Activated T-cell treated with anti-CD3 and anti-CD28 coated beads, Interleukin-2, amount 50 U/mL, for 1 hour (primary cell): ENCODE measurements around the gene PXK.

Experiments used
- DNase-seq: peaks from one replicate; pipeline ENCODE4 v3.0.0-alpha.2; 2020

Gene PXK

DNA sequence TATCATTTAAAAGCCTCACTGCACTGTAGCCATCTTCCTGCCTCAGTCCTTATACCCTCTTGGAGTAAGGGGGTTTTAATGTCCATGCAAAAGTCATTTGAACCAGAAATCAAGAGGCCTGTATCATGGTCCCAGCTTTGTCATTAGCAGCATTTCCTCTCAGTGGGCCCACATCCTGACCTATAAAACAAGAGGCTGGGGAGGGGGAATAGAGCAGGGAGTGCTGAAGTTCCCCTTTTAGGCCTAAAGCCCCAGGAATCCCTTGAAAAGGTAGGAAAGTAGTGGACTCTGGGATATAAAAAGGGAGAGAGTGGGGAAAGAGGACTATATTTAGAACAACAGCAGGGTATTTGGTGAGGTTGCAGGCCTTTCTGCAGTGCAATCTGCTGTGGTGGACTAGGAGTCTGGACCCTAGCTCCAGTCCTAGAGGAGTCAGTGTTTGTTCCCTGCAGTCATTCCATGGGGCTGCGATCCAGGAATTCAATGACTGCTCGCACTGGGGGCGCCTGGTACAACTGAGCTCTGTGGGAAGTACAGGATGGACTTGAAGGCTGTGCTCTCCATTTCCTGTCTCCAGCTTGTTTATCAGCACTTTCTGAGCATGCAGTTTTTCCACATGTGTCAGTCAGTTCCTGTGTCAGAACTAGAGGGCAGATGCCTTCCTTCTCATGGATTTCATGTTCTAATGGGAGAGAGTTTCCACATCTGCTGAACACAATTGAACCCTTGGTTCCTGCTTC, 54.1 kb downstream of the PXK start:
- DNase-seq = no peak

GRCh38 chr3:58387650-58388546, 55.2 kb downstream of the PXK start:
- DNase-seq = no peak

DNA sequence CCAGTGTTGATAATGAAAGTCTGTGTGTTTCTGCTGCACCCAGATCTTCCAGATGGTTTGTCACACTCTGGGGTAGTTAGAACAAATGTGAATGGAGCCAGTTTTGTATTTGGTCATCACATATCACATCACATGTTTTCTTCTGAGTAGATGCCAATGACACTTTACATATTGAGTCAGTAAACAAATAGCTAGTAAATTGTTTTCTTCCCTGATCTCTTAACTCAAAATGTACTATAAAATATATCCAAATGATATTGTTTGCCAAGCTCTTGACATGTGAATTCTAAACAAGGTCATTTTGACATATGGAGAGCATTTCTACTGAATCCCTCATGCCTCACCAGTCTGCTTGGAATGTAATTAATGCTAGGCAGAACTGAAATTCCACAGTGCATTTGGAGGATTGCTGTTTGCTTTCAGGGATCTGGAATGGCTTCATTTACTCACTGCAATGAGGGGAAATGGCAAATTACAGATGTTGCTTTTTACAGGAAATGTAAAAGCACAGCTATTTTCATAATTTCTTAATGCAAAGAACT, 55.9 kb downstream of the PXK start:
- DNase-seq = no peak

- DNase-seq = no peak
Observed at GRCh38 chr3:58391156-58391865, 58.6 kb downstream of the PXK start.

- no peak for DNase-seq
Observed at GRCh38 chr3:58392181-58392580, 59.5 kb downstream of the PXK start.

DNA sequence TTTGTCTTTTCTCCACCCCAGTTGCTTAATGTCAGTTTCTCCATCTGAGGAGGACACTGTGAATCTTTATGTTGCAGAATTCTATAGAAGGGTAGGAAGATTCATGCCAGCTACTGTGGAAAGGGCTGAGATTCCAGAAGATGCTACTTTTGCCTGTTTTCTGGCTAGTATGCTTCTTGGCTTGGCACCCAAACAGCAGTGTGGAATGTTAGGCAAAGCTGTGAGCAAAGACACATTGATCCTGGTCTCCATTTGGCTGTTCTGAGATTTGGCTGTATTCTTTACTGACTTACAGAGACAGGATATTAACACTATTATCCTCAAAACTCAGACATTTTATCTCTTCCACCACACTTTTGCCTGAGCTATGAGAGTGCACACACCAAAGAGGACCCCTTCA, 61.6 kb downstream of the PXK start:
- no peak for DNase-seq

DNA sequence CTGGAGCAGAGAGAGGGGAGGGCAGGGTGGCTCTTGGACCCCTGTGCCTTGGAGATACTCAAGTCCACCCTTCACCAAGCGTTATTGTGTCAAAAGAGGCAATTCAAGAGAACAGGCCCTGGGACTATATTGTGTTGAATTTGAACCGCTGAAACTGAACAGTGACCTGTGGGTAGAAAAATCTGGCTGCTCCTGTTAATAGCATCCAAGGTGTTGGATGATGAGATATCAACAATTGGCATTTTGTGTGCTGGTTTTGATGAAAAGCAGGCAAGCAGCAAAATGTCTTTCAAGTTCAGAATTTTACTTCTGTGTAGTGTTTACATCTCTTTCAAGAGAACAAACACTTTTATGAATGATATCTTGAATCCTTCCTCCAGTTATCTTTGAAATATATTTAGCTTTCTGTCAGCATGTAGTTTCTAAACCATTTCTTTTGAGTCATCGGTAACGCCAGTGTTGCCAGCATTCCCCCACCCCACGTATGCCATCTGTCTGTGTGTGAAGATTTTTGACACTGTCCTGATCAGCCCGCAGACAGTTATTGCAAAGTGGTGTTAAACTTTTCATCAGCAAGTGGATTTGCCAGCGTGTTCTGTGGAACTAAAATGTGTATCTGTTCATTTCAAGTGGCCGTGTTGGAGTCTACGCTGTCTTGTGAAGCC, 66.1 kb downstream of the PXK start:
- no peak for DNase-seq

DNA sequence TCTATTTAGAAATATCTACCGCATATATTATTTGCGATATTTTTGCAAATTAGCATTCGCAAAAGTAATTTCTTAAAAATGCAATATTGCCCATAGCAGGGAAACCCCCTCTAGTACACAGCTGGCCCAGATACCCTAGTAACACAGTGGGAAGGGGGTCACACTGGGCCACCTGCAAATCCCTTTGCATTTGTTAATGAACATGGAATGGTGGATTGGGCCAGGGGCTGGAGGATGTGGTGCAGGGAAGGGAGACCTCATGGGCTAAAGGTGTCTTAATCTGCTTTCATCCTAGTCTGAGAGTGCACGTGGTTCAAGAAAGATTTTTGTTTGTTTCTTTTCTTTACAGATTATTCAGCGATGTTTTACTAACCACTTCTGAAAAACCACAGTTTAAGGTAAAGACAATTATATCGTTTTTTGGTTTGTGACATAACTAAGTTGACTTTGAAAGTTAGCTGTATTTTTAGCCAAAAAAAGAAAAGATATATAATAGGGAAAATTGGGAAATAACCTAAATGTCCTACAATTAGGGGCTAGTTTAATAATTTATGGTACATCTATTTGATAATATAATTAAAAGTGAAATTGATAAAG, 70.9 kb downstream of the PXK start:
- DNase-seq = no peak

DNA sequence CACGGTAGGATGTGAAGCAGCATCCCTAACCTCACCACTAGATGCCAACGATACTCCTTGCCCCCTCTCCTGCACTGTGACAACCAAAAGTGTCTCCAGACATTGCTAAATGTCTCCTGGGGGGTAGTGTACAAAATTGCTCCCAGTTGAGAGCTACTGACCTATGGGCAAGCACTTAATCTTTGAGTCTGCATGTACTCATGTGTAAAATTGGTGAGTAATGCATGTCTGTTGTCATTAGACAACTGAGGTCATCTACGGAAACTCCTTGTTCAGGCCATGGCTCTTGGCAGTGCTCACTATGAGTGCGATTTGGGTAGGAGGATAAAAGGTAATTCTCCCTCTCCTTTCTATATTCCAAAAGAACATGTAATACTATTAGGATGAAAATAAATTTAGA, 71.7 kb downstream of the PXK start:
- DNase-seq = no peak

DNA sequence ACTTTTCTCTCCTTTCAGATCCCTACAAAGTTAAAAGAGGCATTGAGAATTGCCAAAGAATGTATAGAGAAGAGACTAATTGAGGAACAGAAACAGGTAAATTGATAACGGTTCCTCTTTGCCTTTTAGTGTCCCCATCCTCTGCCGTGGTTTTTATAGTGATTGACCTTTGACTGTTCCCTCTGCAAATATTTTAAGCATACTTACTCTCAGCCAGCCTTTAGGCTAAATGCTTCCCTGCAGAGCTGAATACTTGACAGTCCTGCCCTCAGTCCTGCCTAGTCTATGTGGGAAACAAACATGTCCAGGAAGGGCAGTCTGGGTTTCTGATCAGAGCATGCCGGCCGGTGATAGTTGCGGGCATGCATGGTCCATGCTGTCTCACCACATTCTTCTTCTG, 76.2 kb downstream of the PXK start:
- DNase-seq = no peak

DNA sequence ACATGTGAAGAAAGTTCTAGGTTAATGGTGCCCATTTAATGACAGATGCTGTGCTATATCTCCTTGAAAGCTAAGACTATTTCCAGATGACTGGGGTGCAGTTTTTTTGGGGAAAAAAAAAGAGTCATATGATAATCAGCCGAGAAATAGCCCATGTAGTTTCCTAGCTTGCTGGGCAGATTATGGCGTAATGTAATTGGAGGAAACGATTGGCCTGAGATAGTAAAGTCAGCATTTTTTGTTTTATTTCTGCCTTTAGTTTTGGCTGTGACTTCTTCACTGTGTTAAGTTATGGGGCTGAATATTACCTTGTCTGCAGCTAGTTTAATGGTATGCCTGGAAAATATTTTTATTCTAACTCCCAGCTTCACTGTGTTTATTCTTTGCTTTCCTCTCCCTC, 77.0 kb downstream of the PXK start:
- no peak for DNase-seq

GRCh38 chr3:58411036-58411435, 78.3 kb downstream of the PXK start:
- DNase-seq = no peak

DNA sequence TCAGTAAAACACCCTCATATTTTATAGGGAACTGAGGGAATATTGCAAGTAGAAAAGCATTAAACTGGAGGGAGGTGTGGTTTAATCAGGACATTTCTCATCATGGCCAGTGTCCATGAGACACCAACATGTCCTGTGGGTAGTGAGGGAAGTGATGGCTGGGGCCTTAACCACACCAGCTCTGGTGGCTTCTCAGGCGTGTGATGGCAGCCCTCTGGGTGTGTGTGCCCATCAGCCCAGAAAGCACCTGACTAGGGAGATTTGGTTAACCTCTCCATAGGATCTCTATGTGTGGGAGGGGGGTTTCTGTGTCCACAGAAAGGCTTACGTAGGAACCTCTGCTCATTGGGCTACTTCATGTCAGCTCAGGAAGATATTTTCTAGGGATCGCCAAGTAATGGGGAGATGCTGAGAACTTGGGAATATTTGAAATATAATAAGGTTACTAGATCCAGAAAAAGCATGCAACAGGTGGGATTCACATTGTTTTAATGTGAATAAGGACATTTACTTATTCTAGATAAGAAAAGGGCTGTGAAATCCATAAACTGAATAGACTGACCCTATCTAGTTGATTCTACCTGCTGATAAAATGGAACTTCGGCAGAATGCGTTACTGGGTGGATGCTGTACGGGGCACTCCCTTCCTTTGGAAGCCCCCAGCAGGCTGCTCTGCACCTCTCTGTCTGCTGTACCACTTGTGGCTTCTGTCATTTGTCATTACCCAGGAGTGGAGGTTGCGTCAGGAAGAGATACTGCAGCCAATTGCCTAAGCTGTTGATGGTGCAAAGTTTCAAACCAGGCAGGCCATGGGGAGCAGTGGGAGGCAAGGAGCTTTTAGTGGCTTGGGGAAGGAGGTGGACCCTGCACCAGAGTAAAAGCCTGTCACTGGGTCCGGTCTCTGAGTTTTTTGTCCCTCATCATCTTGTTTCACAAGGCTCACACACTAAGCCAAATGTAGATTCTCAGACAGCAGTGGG, 79.4 kb downstream of the PXK start:
- DNase-seq = no peak

DNA sequence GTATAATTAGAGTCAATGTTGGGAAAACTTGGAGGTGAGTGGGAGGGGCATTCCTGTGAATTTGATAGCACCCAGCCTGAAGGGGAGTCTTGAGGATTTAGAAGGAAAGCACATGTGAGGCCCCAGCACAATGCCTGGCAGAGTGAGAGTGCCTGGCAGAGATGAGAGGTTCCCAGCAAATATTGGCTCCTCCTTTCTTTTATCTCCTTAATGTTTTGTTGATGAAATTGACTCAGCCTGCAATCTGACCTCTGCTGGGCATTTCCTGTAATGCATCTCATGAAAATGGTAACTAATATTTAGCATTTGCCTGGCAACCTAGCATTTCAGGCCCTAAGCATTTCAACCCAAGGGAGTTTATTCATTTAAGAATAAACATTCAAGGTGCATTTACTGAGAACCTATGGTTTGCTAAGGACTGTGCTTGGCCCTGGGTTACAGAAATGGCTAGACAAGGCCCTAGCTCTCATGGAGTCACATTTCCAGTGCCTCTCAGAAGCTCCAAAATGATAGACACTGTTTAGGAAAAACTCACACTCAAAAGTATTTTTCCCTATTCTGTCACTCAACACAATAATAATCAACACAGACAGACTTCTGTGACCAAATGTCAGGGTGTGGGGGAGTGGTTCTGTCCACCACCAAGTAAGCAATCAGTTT, 82.0 kb downstream of the PXK start:
- no peak for DNase-seq

GRCh38 chr3:58416191-58416590, 83.5 kb downstream of the PXK start:
- no peak for DNase-seq

GRCh38 chr3:58417075-58417474, 84.4 kb downstream of the PXK start:
- no peak for DNase-seq

DNA sequence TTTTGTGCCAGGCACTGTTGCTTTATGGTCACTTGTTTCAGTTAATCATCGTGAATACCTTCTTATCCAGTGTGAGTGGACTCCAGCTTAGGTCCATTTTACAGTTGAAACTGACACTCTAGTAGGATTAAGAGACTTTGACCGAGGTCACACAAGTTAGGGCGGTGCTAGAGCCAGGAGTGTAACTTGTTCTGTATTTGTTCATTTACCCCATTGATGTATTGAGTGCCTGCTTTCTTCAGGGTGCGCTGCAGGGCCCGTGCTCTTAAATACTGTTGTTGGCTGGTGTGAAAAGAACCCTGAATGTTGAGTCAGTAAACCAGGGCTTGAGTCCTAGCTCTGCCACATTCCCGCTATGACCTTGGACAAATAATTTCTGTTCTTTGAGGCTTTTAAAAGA, 85.5 kb downstream of the PXK start:
- DNase-seq = no peak

- no peak for DNase-seq
Observed at GRCh38 chr3:58419780-58420507, 87.3 kb downstream of the PXK start.

DNA sequence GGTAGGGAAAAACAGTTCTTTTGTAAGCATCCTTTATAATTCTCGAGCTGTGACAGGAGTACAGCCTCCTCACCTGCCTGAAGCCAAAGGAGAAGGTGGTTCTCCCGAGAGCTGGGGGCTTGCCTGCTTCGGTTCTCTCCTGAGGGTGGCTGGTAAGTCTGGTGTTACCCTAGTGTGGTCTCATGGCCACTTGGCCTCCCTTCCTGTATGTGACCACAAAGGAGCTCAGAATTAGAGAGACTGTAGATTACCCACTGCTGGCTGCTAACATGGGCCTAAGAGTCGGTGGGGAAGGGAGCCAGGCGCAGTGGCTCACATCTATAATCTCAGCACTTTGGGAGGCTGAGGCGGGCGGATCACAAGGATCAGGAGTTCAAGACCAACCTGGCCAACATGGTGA, 88.3 kb downstream of the PXK start:
- DNase-seq = no peak
